ENCODE results near the gene CFHR3. TPM values are rescaled to one million over a fixed set of nuclear protein-coding genes. Genes with fewer than 3 reads are reported as not detected.
"Not testable (repeated sequence)": the region's sequence is repeated elsewhere in the genome, so short reads cannot be mapped to it uniquely, and the experiment has no call there.

The CFHR3 gene
- polyA plus RNA-seq, 3 donors, result not detected

GRCh38 chr1:196808529-196809235, 34.0 kb downstream of the CFHR3 start:
- Mint-ChIP-seq H3K4me3 (no peak overlapping the region), H3K4me1 (no peaks in the 10 kb centered on the region), H3K27ac (no peak overlapping the region), H3K9me3 (peaks cover 0 to 7% (median 3%) of the 10 kb centered on the region in 7 donors), H3K27me3 (ENCODE audit: low read depth in 3 of 3) (no peaks in the 10 kb centered on the region), H3K36me3 (no peaks in the 10 kb centered on the region)
- WGBS (ENCODE audit: insufficient coverage), result 95% methylated on average over 18 of the region's 22 CpGs
- intact Hi-C loops (cut with micrococcal nuclease), result no loop called here
- Histone ChIP-seq H3K9me3 (replicated peaks in 1 of 2; ENCODE audit: control insufficient read depth in 1 of 2, insufficient read depth in 1 of 2, low read length in 2 of 2) (peaks cover 0 to 3% of the 10 kb centered on the region in 2 donors), H3K9ac (ENCODE audit: insufficient read depth, low read length, poor library complexity, severe bottlenecking) (no peak overlapping the region), H4K20me1 (ENCODE audit: insufficient read depth, low read length) (no peaks in the 10 kb centered on the region), H3K36me3 (replicated peaks in 1 of 2; ENCODE audit: control insufficient read depth in 1 of 2, insufficient read depth in 2 of 2, low read length in 2 of 2) (no peaks in the 10 kb centered on the region), H3K4me1 (ENCODE audit: control insufficient read depth in 1 of 2, insufficient read depth in 2 of 2, low read length in 2 of 2) (no peaks in the 10 kb centered on the region), H3K4me2 (replicated peaks; ENCODE audit: extremely low read depth, low read length, poor library complexity, severe bottlenecking) (no peak overlapping the region), H3K27ac (ENCODE audit: low read depth in 1 of 2, low read length in 2 of 2) (no peak overlapping the region), H3K27me3 (ENCODE audit: control insufficient read depth in 2 of 2, insufficient read depth in 2 of 2, low read length in 2 of 2) (no peaks in the 10 kb centered on the region), H3K79me2 (ENCODE audit: insufficient read depth, low read length) (no peaks in the 10 kb centered on the region), H2AFZ (ENCODE audit: insufficient read depth, low read depth, low read length, poor library complexity, severe bottlenecking) (no peak overlapping the region), H3K4me3 (replicated peaks in 1 of 3; ENCODE audit: low read depth in 2 of 3, low read length in 3 of 3) (no peak overlapping the region)
- no peak for TF ChIP-seq CTCF (IDR thresholded peaks at IDR 0.05)
- no peak for DNase-seq

- H3K27ac Mint-ChIP-seq; H3K4me2 ChIP-seq (replicated peaks; ENCODE audit: extremely low read depth, low read length, poor library complexity, severe bottlenecking); DNase-seq; H3K9ac ChIP-seq (ENCODE audit: insufficient read depth, low read length, poor library complexity, severe bottlenecking); H3K4me1 Mint-ChIP-seq; H4K20me1 ChIP-seq (ENCODE audit: insufficient read depth, low read length); H3K79me2 ChIP-seq (ENCODE audit: insufficient read depth, low read length); H3K36me3 ChIP-seq (replicated peaks in 1 of 2; ENCODE audit: control insufficient read depth in 1 of 2, insufficient read depth in 2 of 2, low read length in 2 of 2); H3K9me3 ChIP-seq (replicated peaks in 1 of 2; ENCODE audit: control insufficient read depth in 1 of 2, insufficient read depth in 1 of 2, low read length in 2 of 2); H3K4me1 ChIP-seq (ENCODE audit: control insufficient read depth in 1 of 2, insufficient read depth in 2 of 2, low read length in 2 of 2); H3K27ac ChIP-seq (ENCODE audit: low read depth in 1 of 2, low read length in 2 of 2); H3K36me3 Mint-ChIP-seq; H3K4me3 Mint-ChIP-seq; H3K27me3 ChIP-seq (ENCODE audit: control insufficient read depth in 2 of 2, insufficient read depth in 2 of 2, low read length in 2 of 2); H3K4me3 ChIP-seq (replicated peaks in 1 of 3; ENCODE audit: low read depth in 2 of 3, low read length in 3 of 3); intact Hi-C loops (cut with micrococcal nuclease); H3K27me3 Mint-ChIP-seq (ENCODE audit: low read depth in 3 of 3); H2AFZ ChIP-seq (ENCODE audit: insufficient read depth, low read depth, low read length, poor library complexity, severe bottlenecking): not testable (repeated sequence)
- 64% methylated on average over 3 of the region's 6 CpGs for WGBS (ENCODE audit: insufficient coverage)
- H3K9me3 Mint-ChIP-seq, result peaks cover 0 to 13% (median 3%) of the 10 kb centered on the region in 7 donors
Observed at GRCh38 chr1:196817442-196817841, 42.8 kb downstream of the CFHR3 start.

GRCh38 chr1:196819531-196819930, 44.9 kb downstream of the CFHR3 start, which contains the start of gene CFHR1:
CFHR1 (plus strand) TSS chr1:196819731; CDS start chr1:196819845, 114 bp downstream.
- no CpG with 5 or more reads among the region's 1 CpG for WGBS (ENCODE audit: insufficient coverage)
- intact Hi-C loops (cut with micrococcal nuclease), result not testable (repeated sequence)

More at GRCh38 chr1:196819531-196819930, 44.9 kb downstream of the CFHR3 start, which contains the start of gene CFHR1:
- H4K20me1 ChIP-seq (ENCODE audit: insufficient read depth, low read length); H3K4me2 ChIP-seq (replicated peaks; ENCODE audit: extremely low read depth, low read length, poor library complexity, severe bottlenecking); H3K27me3 ChIP-seq (ENCODE audit: control insufficient read depth in 2 of 2, insufficient read depth in 2 of 2, low read length in 2 of 2); H3K36me3 Mint-ChIP-seq; H3K9me3 ChIP-seq (replicated peaks in 1 of 2; ENCODE audit: control insufficient read depth in 1 of 2, insufficient read depth in 1 of 2, low read length in 2 of 2); H3K4me3 Mint-ChIP-seq; H3K27me3 Mint-ChIP-seq (ENCODE audit: low read depth in 3 of 3); H3K79me2 ChIP-seq (ENCODE audit: insufficient read depth, low read length); H3K27ac ChIP-seq (ENCODE audit: low read depth in 1 of 2, low read length in 2 of 2); H3K4me1 Mint-ChIP-seq; H3K36me3 ChIP-seq (replicated peaks in 1 of 2; ENCODE audit: control insufficient read depth in 1 of 2, insufficient read depth in 2 of 2, low read length in 2 of 2); H2AFZ ChIP-seq (ENCODE audit: insufficient read depth, low read depth, low read length, poor library complexity, severe bottlenecking); H3K9ac ChIP-seq (ENCODE audit: insufficient read depth, low read length, poor library complexity, severe bottlenecking); H3K4me3 ChIP-seq (replicated peaks in 1 of 3; ENCODE audit: low read depth in 2 of 3, low read length in 3 of 3); DNase-seq; H3K4me1 ChIP-seq (ENCODE audit: control insufficient read depth in 1 of 2, insufficient read depth in 2 of 2, low read length in 2 of 2); H3K27ac Mint-ChIP-seq: not testable (repeated sequence)
- H3K9me3 Mint-ChIP-seq, result peaks cover 0 to 13% (median 3%) of the 10 kb centered on the region in 7 donors

All from CD14-positive monocyte (primary cell).